ENCODE results near the gene SFMBT1. TPM values are rescaled to one million over a fixed set of nuclear protein-coding genes. Genes with fewer than 3 reads are reported as not detected.

The SFMBT1 gene
- total RNA-seq, result 10 to 100 TPM; 28.4 to 47.1 (median 39.0) TPM
- 10 to 100 TPM in 1 of 2 donors, 1 to 10 TPM in 1; 9.9 to 25.3 TPM for polyA plus RNA-seq
- total RNA-seq, result 65.8 reads per million, percentile 77 among the genes with 10 or more reads in this experiment

GRCh38 chr3:53045518-53046170 is at the start of gene SFMBT1:
Gene SFMBT1, minus strand, starts transcription at chr3:53046073. Its CDS starts 76,945 bp downstream, at chr3:52969128.
- Mint-ChIP-seq H3K9me3 (peaks cover 0 to 4% (median 0%) of the 10 kb centered on the region in 11 donors), H3K4me1 (peaks cover 17 to 53% (median 42%) of the 10 kb centered on the region in 7 donors), H3K36me3 (peaks cover 0 to 6% (median 0%) of the 10 kb centered on the region in 5 donors), H3K27ac (peak within 1 kb of the TSS; percentile 91 to 100 (median 99)), H3K27me3 (peaks cover 0 to 17% (median 0%) of the 10 kb centered on the region in 5 donors), H3K4me3 (peak within 1 kb of the TSS; percentile 92 to 100 (median 97))
- ChIA-PET CTCF (interaction anchor here (0.7 to 1.7 kb wide), 2 partner anchors 23 to 111 kb away, joined by 3 to 4 read pairs; no protein-coding TSS in a partner anchor), POLR2A (interaction anchor here (0.8 to 6.7 kb wide), 15 partner anchors 12 to 509 kb away, joined by 3 to 102 read pairs (median 6); partner anchors contain the start of genes NEK4, RFT1 and UQCC5)
- H3K4me3 ChIP-seq (ENCODE audit: low read length), result peak within 1 kb of the TSS; percentile 77
- DNase-seq (peak in 8 of 9 donors; percentile 53 to 75 (median 72)), ATAC-seq (peak; percentile 71)
- H3K9me3 ChIP-seq (ENCODE audit: control insufficient read depth in 2 of 3, low read length in 3 of 3), result no peaks in the 10 kb centered on the region
- intact Hi-C loops (cut with micrococcal nuclease), result loop anchor here (1.0 to 10.0 kb wide), 17 partner anchors 27 to 1661 kb away; partner anchors contain the start of genes DUSP7 (in 2 of the 2), NEK4 (in 2 of the 2), STIMATE (in 2 of the 2) and GNL3 (in 1 of the 2)
- H3K4me1 ChIP-seq (ENCODE audit: control insufficient read depth in 2 of 2, insufficient read depth in 2 of 2, low read length in 2 of 2), result peaks cover 9 to 23% of the 10 kb centered on the region in 2 donors
- H3K36me3 ChIP-seq (ENCODE audit: control insufficient read depth in 2 of 3, insufficient read depth in 3 of 3, low read length in 3 of 3), result no peaks in the 10 kb centered on the region
- peak within 1 kb of the TSS; percentile 86 for H3K27ac ChIP-seq (ENCODE audit: low read depth, low read length)
- H3K27me3 ChIP-seq (ENCODE audit: control insufficient read depth in 2 of 2, insufficient read depth in 2 of 2, low read length in 2 of 2), result no peaks in the 10 kb centered on the region

GRCh38 chr3:53092942-53093341 is 47.1 kb upstream of the SFMBT1 start:
- ATAC-seq (no peak), DNase-seq (no peak)
- Mint-ChIP-seq H3K9me3 (no peaks in the 10 kb centered on the region), H3K4me1 (peaks cover 4 to 8% (median 6%) of the 10 kb centered on the region in 7 donors), H3K27me3 (no peaks in the 10 kb centered on the region), H3K36me3 (peaks cover 4 to 40% (median 11%) of the 10 kb centered on the region in 5 donors), H3K27ac (peak overlapping the region in 2 of 9 donors; percentile 15 to 16), H3K4me3 (no peak overlapping the region)
- intact Hi-C loops (cut with micrococcal nuclease), result no loop called here
- ChIA-PET POLR2A (interaction anchor here (1.0 kb wide), 1 partner anchor 9 kb away, joined by 3 read pairs; no protein-coding TSS in a partner anchor), CTCF (no interaction called here)
- Histone ChIP-seq H3K36me3 (ENCODE audit: control insufficient read depth in 2 of 3, insufficient read depth in 3 of 3, low read length in 3 of 3) (peaks cover 0 to 62% (median 5%) of the 10 kb centered on the region in 3 experiments), H3K27ac (ENCODE audit: low read depth, low read length) (no peak overlapping the region), H3K4me3 (ENCODE audit: low read length) (no peak overlapping the region), H3K9me3 (ENCODE audit: control insufficient read depth in 2 of 3, low read length in 3 of 3) (no peaks in the 10 kb centered on the region), H3K27me3 (ENCODE audit: control insufficient read depth in 2 of 2, insufficient read depth in 2 of 2, low read length in 2 of 2) (no peaks in the 10 kb centered on the region), H3K4me1 (ENCODE audit: control insufficient read depth in 2 of 2, insufficient read depth in 2 of 2, low read length in 2 of 2) (no peaks in the 10 kb centered on the region)

- CTCF ChIA-PET, result no interaction called here
- H3K27ac ChIP-seq (ENCODE audit: low read depth, low read length), result no peak overlapping the region
- peaks cover 0 to 5% (median 0%) of the 10 kb centered on the region in 7 donors for H3K4me1 Mint-ChIP-seq
- intact Hi-C loops (cut with micrococcal nuclease), result no loop called here
- H3K27ac Mint-ChIP-seq, result peak overlapping the region in 2 of 9 donors; percentile 23 to 25
- peaks cover 4 to 44% (median 8%) of the 10 kb centered on the region in 5 donors for H3K36me3 Mint-ChIP-seq
- DNase-seq, result no peak
- H3K4me3 ChIP-seq (ENCODE audit: low read length), result no peak overlapping the region
- no peaks in the 10 kb centered on the region for H3K9me3 Mint-ChIP-seq
- H3K27me3 ChIP-seq (ENCODE audit: control insufficient read depth in 2 of 2, insufficient read depth in 2 of 2, low read length in 2 of 2), result no peaks in the 10 kb centered on the region
- ATAC-seq, result no peak
- H3K9me3 ChIP-seq (ENCODE audit: control insufficient read depth in 2 of 3, low read length in 3 of 3), result no peaks in the 10 kb centered on the region
- no peak overlapping the region for H3K4me3 Mint-ChIP-seq
- H3K4me1 ChIP-seq (ENCODE audit: control insufficient read depth in 2 of 2, insufficient read depth in 2 of 2, low read length in 2 of 2), result no peaks in the 10 kb centered on the region
- H3K36me3 ChIP-seq (ENCODE audit: control insufficient read depth in 2 of 3, insufficient read depth in 3 of 3, low read length in 3 of 3), result peaks cover 0 to 62% (median 5%) of the 10 kb centered on the region in 3 experiments
- no peaks in the 10 kb centered on the region for H3K27me3 Mint-ChIP-seq
- POLR2A ChIA-PET, result interaction anchor here (1.0 kb wide), 1 partner anchor 8 kb away, joined by 3 read pairs; no protein-coding TSS in a partner anchor
Observed at GRCh38 chr3:53092216-53092615, 46.3 kb upstream of the SFMBT1 start.

GRCh38 chr3:53091011-53091410 is 45.1 kb upstream of the SFMBT1 start:
- POLR2A ChIA-PET, result no interaction called here
- no peak overlapping the region for H3K27ac ChIP-seq (ENCODE audit: low read depth, low read length)
- no peaks in the 10 kb centered on the region for H3K27me3 ChIP-seq (ENCODE audit: control insufficient read depth in 2 of 2, insufficient read depth in 2 of 2, low read length in 2 of 2)
- no peaks in the 10 kb centered on the region for H3K9me3 ChIP-seq (ENCODE audit: control insufficient read depth in 2 of 3, low read length in 3 of 3)
- DNase-seq (no peak), ATAC-seq (no peak)
- Mint-ChIP-seq H3K4me3 (no peak overlapping the region), H3K27me3 (no peaks in the 10 kb centered on the region), H3K4me1 (peaks cover 0 to 6% (median 0%) of the 10 kb centered on the region in 7 donors), H3K9me3 (no peaks in the 10 kb centered on the region), H3K36me3 (peaks cover 4 to 44% (median 10%) of the 10 kb centered on the region in 5 donors), H3K27ac (no peak overlapping the region)
- CTCF ChIA-PET, result no interaction called here
- H3K4me3 ChIP-seq (ENCODE audit: low read length), result no peak overlapping the region
- H3K36me3 ChIP-seq (ENCODE audit: control insufficient read depth in 2 of 3, insufficient read depth in 3 of 3, low read length in 3 of 3), result peaks cover 0 to 61% (median 5%) of the 10 kb centered on the region in 3 experiments
- intact Hi-C loops (cut with micrococcal nuclease), result no loop called here
- H3K4me1 ChIP-seq (ENCODE audit: control insufficient read depth in 2 of 2, insufficient read depth in 2 of 2, low read length in 2 of 2), result no peaks in the 10 kb centered on the region

- ATAC-seq (no peak), DNase-seq (no peak)
- no peaks in the 10 kb centered on the region for H3K27me3 Mint-ChIP-seq
- Histone ChIP-seq H3K4me1 (ENCODE audit: control insufficient read depth in 2 of 2, insufficient read depth in 2 of 2, low read length in 2 of 2) (no peaks in the 10 kb centered on the region), H3K4me3 (ENCODE audit: low read length) (no peak overlapping the region), H3K27ac (ENCODE audit: low read depth, low read length) (no peak overlapping the region), H3K9me3 (ENCODE audit: control insufficient read depth in 2 of 3, low read length in 3 of 3) (no peaks in the 10 kb centered on the region), H3K36me3 (ENCODE audit: control insufficient read depth in 2 of 3, insufficient read depth in 3 of 3, low read length in 3 of 3) (peaks cover 0 to 55% (median 5%) of the 10 kb centered on the region in 3 experiments), H3K27me3 (ENCODE audit: control insufficient read depth in 2 of 2, insufficient read depth in 2 of 2, low read length in 2 of 2) (no peaks in the 10 kb centered on the region)
- ChIA-PET CTCF (no interaction called here), POLR2A (no interaction called here)
- H3K4me3 Mint-ChIP-seq, result no peak overlapping the region
- H3K4me1 Mint-ChIP-seq, result peaks cover 0 to 6% (median 0%) of the 10 kb centered on the region in 7 donors
- no peaks in the 10 kb centered on the region for H3K9me3 Mint-ChIP-seq
- H3K36me3 Mint-ChIP-seq, result peaks cover 4 to 40% (median 8%) of the 10 kb centered on the region in 5 donors
- peak overlapping the region in 3 of 9 donors; percentile 30 to 59 (median 42) for H3K27ac Mint-ChIP-seq
- intact Hi-C loops (cut with micrococcal nuclease), result no loop called here
Observed at GRCh38 chr3:53089511-53089910, 43.6 kb upstream of the SFMBT1 start.

GRCh38 chr3:53085476-53085875 is 39.6 kb upstream of the SFMBT1 start:
- intact Hi-C loops (cut with micrococcal nuclease), result no loop called here
- DNase-seq (no peak), ATAC-seq (no peak)
- Mint-ChIP-seq H3K4me1 (peaks cover 0 to 3% (median 0%) of the 10 kb centered on the region in 7 donors), H3K27ac (no peak overlapping the region), H3K27me3 (no peaks in the 10 kb centered on the region), H3K9me3 (no peaks in the 10 kb centered on the region), H3K4me3 (no peak overlapping the region), H3K36me3 (peaks cover 0 to 10% (median 0%) of the 10 kb centered on the region in 5 donors)
- no peak overlapping the region for H3K4me3 ChIP-seq (ENCODE audit: low read length)
- H3K4me1 ChIP-seq (ENCODE audit: control insufficient read depth in 2 of 2, insufficient read depth in 2 of 2, low read length in 2 of 2), result no peaks in the 10 kb centered on the region
- ChIA-PET POLR2A (interaction anchor here (1.0 kb wide), 1 partner anchor 9 kb away, joined by 3 read pairs; no protein-coding TSS in a partner anchor), CTCF (no interaction called here)
- H3K9me3 ChIP-seq (ENCODE audit: control insufficient read depth in 2 of 3, low read length in 3 of 3), result no peaks in the 10 kb centered on the region
- peaks cover 0 to 22% (median 5%) of the 10 kb centered on the region in 3 experiments for H3K36me3 ChIP-seq (ENCODE audit: control insufficient read depth in 2 of 3, insufficient read depth in 3 of 3, low read length in 3 of 3)
- H3K27ac ChIP-seq (ENCODE audit: low read depth, low read length), result no peak overlapping the region
- no peaks in the 10 kb centered on the region for H3K27me3 ChIP-seq (ENCODE audit: control insufficient read depth in 2 of 2, insufficient read depth in 2 of 2, low read length in 2 of 2)
